Fibroblast of lung (primary cell): ENCODE results near the gene IL36RN. TPM values are rescaled to one million over a fixed set of nuclear protein-coding genes. Genes with fewer than 3 reads are reported as not detected.

Experiments used
- DNase-seq, 2 donors: peaks; one replicate each; pipeline versions ENCODE4 v3.0.0 to v3.0.0-alpha.2; 2010; ENCODE audit warnings: low read depth in 2 of 2
- H2AFZ ChIP-seq: 2 replicates; pipeline ENCODE4 v1.5.1; 2012; ENCODE audit warnings: low read length, control low read depth, inconsistent platforms
- H3K27ac ChIP-seq: 2 replicates; pipeline ENCODE4 v1.5.1; 2011; ENCODE audit warnings: low read length, control low read depth; ENCODE audit not compliant: insufficient read depth
- H3K27me3 ChIP-seq: 2 replicates; pipeline ENCODE4 v1.5.1; 2011; ENCODE audit warnings: mild to moderate bottlenecking, low read length; ENCODE audit not compliant: control insufficient read depth, insufficient read depth
- H3K36me3 ChIP-seq: 2 replicates; pipeline ENCODE4 v1.5.1; 2011; ENCODE audit warnings: low read length; ENCODE audit not compliant: control insufficient read depth, insufficient read depth
- H3K4me1 ChIP-seq: 2 replicates; pipeline ENCODE4 v1.5.1; 2011; ENCODE audit warnings: low read length; ENCODE audit not compliant: control insufficient read depth, insufficient read depth; ENCODE audit errors: extremely low read depth
- H3K4me2 ChIP-seq: 2 replicates; pipeline ENCODE4 v1.5.1; 2011; ENCODE audit warnings: low read length, control low read depth; ENCODE audit not compliant: insufficient read depth; ENCODE audit errors: extremely low read depth
- H3K4me3 ChIP-seq, 4 experiments: fragments of 200-600 bp in 1 of 4; sonication (generic) in 1 of 4; replicated peaks in 1 of 4; 2 replicates each; pipeline ENCODE4 v1.5.1; 2011 to 2016; ENCODE audit warnings: low read length in 4 of 4, low read depth in 3 of 4, mild to moderate bottlenecking in 3 of 4, control low read depth in 2 of 4, inconsistent platforms in 1 of 4, mixed read lengths in 1 of 4; ENCODE audit not compliant: insufficient read depth in 1 of 4; ENCODE audit errors: control extremely low read depth in 1 of 4
- H3K79me2 ChIP-seq: 2 replicates; pipeline ENCODE4 v1.5.1; 2012; ENCODE audit warnings: mild to moderate bottlenecking, low read length, inconsistent platforms; ENCODE audit not compliant: control insufficient read depth, insufficient read depth
- H3K9ac ChIP-seq: 2 replicates; pipeline ENCODE4 v1.5.1; 2011; ENCODE audit warnings: mild to moderate bottlenecking, low read length, control low read depth; ENCODE audit not compliant: insufficient read depth
- H3K9me3 ChIP-seq: 2 replicates; pipeline ENCODE4 v1.5.1; 2012; ENCODE audit warnings: low read depth, low read length; ENCODE audit not compliant: control insufficient read depth, insufficient read depth
- H4K20me1 ChIP-seq: 2 replicates; pipeline ENCODE4 v1.5.1; 2011; ENCODE audit warnings: low read length; ENCODE audit not compliant: control insufficient read depth, insufficient read depth; ENCODE audit errors: extremely low read depth
- EZH2 ChIP-seq: IDR thresholded peaks from 2 replicates; pipeline ENCODE4 v1.5.1; 2012; ENCODE audit warnings: low read length, control low read depth, mild to moderate bottlenecking; ENCODE audit errors: missing control alignments
- polyA plus RNA-seq, 2 donors: library from polyadenylated mRNA; depleted of rRNA in 1 of 2; stranded (reverse) in 1 of 2; unstranded in 1 of 2; fragments of >200 nt; gene quantifications; 2 replicates each; pipeline ENCODE4 v1.2.1, GENCODE V29; 2011 to 2012; ENCODE audit warnings: missing spikeins in 1 of 2
- total RNA-seq: library from RNA; depleted of rRNA; stranded (reverse); fragments of >200 nt; gene quantifications from 2 replicates; pipeline ENCODE4 v1.2.1, GENCODE V29; 2014
- TF ChIP-seq, protein P1 (sequence below), 2 donors: IDR thresholded peaks in 1 of 2; conservative IDR thresholded peaks in 1 of 2; 1 replicate in 1 of 2; 2 replicates in 1 of 2; pipeline ENCODE4 v1.5.1; 2011 to 2012; ENCODE audit warnings: low read length in 2 of 2, control low read depth in 1 of 2, inconsistent platforms in 1 of 2, low read depth in 1 of 2, mild to moderate bottlenecking in 1 of 2

Gene IL36RN
- total and polyA plus RNA-seq, 2 donors (not counting 1 experiment from before 2014, with no cell fraction given): not detected

DNA sequence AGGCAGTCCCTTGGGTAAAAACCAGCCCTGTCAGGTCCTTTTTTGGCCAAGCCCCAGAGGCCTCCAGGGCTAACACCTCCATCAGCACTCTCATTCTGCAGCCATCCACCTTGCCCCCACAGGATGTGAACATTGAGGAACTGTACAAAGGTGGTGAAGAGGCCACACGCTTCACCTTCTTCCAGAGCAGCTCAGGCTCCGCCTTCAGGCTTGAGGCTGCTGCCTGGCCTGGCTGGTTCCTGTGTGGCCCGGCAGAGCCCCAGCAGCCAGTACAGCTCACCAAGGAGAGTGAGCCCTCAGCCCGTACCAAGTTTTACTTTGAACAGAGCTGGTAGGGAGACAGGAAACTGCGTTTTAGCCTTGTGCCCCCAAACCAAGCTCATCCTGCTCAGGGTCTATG lies 16.0 kb downstream of the IL36RN start:
- no peaks in the 10 kb centered on the region for H4K20me1 ChIP-seq
- H3K36me3 ChIP-seq: no peaks in the 10 kb centered on the region
- H3K4me1 ChIP-seq: no peaks in the 10 kb centered on the region
- no peak overlapping the region for H3K4me2 ChIP-seq
- H3K27ac ChIP-seq: no peak overlapping the region
- peaks cover 2% of the 10 kb centered on the region for H3K27me3 ChIP-seq
- no peak overlapping the region for H2AFZ ChIP-seq
- no peaks in the 10 kb centered on the region for H3K79me2 ChIP-seq
- no peak for DNase-seq
- TF ChIP-seq, protein P1, sequence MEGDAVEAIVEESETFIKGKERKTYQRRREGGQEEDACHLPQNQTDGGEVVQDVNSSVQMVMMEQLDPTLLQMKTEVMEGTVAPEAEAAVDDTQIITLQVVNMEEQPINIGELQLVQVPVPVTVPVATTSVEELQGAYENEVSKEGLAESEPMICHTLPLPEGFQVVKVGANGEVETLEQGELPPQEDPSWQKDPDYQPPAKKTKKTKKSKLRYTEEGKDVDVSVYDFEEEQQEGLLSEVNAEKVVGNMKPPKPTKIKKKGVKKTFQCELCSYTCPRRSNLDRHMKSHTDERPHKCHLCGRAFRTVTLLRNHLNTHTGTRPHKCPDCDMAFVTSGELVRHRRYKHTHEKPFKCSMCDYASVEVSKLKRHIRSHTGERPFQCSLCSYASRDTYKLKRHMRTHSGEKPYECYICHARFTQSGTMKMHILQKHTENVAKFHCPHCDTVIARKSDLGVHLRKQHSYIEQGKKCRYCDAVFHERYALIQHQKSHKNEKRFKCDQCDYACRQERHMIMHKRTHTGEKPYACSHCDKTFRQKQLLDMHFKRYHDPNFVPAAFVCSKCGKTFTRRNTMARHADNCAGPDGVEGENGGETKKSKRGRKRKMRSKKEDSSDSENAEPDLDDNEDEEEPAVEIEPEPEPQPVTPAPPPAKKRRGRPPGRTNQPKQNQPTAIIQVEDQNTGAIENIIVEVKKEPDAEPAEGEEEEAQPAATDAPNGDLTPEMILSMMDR (conservative IDR thresholded peaks at IDR 0.05 in 1 of 2, IDR thresholded peaks at IDR 0.05 in 1 of 2; ENCODE audit: low read depth in 1 of 2, low read length in 2 of 2): no peak
- no peak for TF ChIP-seq EZH2
- H3K9ac ChIP-seq: no peak overlapping the region
- H3K9me3 ChIP-seq: no peaks in the 10 kb centered on the region
- H3K4me3 ChIP-seq: no peak overlapping the region

DNA sequence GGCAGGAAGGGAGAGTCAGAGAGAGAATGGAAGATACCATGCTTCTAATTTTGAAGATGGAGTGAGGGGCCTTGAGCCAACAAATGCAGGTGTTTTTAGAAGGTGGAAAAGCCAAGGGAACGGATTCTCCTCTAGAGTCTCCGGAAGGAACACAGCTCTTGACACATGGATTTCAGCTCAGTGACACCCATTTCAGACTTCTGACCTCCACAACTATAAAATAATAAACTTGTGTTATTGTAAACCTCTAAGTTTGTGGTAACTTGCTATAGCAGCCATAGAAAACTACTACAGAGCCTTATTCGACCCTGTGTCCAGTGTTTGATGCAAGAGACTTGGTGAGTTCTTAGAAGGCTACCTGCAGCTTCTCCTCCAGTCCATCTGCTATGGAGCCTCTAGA lies 16.6 kb downstream of the IL36RN start:
- DNase-seq: no peak
- no peak for TF ChIP-seq EZH2
- TF ChIP-seq, protein P1 (conservative IDR thresholded peaks at IDR 0.05 in 1 of 2, IDR thresholded peaks at IDR 0.05 in 1 of 2; ENCODE audit: low read depth in 1 of 2, low read length in 2 of 2): no peak
- H2AFZ ChIP-seq: no peak overlapping the region
- no peak overlapping the region for H3K27ac ChIP-seq
- H3K4me2 ChIP-seq: no peak overlapping the region
- no peak overlapping the region for H3K9ac ChIP-seq
- no peak overlapping the region for H3K4me3 ChIP-seq
- H3K27me3 ChIP-seq: peaks cover 2% of the 10 kb centered on the region
- no peaks in the 10 kb centered on the region for H4K20me1 ChIP-seq
- H3K9me3 ChIP-seq: no peaks in the 10 kb centered on the region
- no peaks in the 10 kb centered on the region for H3K79me2 ChIP-seq
- H3K4me1 ChIP-seq: no peaks in the 10 kb centered on the region
- no peaks in the 10 kb centered on the region for H3K36me3 ChIP-seq

DNA sequence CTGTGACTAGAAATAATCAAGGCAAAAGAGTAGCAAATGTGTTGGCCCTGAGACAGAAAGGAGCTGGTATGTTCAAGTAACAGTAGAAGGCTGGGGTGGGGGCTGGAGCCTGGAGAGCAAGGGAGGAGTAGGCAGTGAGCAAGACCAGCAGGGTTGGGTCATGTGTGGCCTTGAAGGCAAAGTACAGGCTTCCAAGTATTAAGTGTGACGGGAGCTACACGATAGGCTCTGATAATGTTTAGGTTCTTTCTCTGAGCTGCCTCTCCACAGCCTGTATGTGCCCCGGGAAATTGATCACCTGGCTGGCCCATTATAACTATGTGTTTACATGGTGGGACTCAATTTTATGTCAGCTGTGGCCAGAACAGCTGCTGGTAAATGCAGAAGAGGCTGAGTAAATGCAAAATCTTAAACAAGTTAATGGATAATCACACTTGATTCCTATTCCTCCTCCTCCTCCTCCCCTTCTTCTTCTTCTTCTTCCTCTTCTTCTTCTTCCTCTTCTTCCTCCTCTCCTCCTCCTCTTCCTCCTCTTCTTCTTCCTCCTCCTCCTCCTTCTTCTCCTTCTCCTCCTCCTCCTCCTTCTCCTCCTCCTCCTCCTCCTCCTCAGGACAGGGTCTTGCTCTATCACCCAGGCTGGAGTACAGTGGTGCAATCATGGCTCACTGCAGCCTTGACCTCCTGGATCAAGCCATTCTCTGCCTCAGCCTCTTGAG lies 18.1 kb downstream of the IL36RN start:
- Histone ChIP-seq H3K79me2 (no peaks in the 10 kb centered on the region), H3K36me3 (no peaks in the 10 kb centered on the region), H3K27me3 (peaks cover 4% of the 10 kb centered on the region), H2AFZ (no peak overlapping the region), H3K9me3 (no peaks in the 10 kb centered on the region), H3K27ac (no peak overlapping the region), H4K20me1 (no peaks in the 10 kb centered on the region), H3K9ac (no peak overlapping the region), H3K4me3 (no peak overlapping the region), H3K4me2 (no peak overlapping the region), H3K4me1 (no peaks in the 10 kb centered on the region)
- TF ChIP-seq EZH2: no peak
- TF ChIP-seq, protein P1 (conservative IDR thresholded peaks at IDR 0.05 in 1 of 2, IDR thresholded peaks at IDR 0.05 in 1 of 2; ENCODE audit: low read depth in 1 of 2, low read length in 2 of 2): no peak
- no peak for DNase-seq
